Hepatocyte (in vitro differentiated cells): ENCODE results near the gene RGS19. TPM values are rescaled to one million over a fixed set of nuclear protein-coding genes. Genes with fewer than 3 reads are reported as not detected.

Experiments used
- DNase-seq: peaks from one replicate; pipeline ENCODE4 v3.0.0-alpha.2; 2016; ENCODE audit warnings: low spot score
- H2AFZ ChIP-seq: fragments of 200-600 bp; sonication (generic); 2 replicates; pipeline ENCODE4 v1.6.0; 2016; ENCODE audit warnings: antibody characterized with exemption, mild to moderate bottlenecking
- H3K27ac ChIP-seq: fragments of 200-600 bp; sonication (generic); 2 replicates; pipeline ENCODE4 v1.5.1; 2016; ENCODE audit warnings: mild to moderate bottlenecking
- H3K27me3 ChIP-seq: fragments of 200-600 bp; sonication (generic); 2 replicates; pipeline ENCODE4 v1.6.1; 2016
- H3K36me3 ChIP-seq: fragments of 200-600 bp; sonication (generic); replicated peaks from 2 replicates; pipeline ENCODE4 v1.5.1; 2016; ENCODE audit warnings: low read depth; ENCODE audit not compliant: insufficient read depth
- H3K4me1 ChIP-seq: fragments of 200-600 bp; sonication (generic); 2 replicates; pipeline ENCODE4 v1.5.1; 2016; ENCODE audit warnings: mild to moderate bottlenecking, moderate library complexity; ENCODE audit not compliant: insufficient read depth
- H3K4me2 ChIP-seq: fragments of 200-600 bp; sonication (generic); 2 replicates; pipeline ENCODE4 v1.6.0; 2016
- H3K4me3 ChIP-seq: fragments of 200-600 bp; sonication (generic); 2 replicates; pipeline ENCODE4 v1.5.1; 2016; ENCODE audit warnings: mild to moderate bottlenecking
- H3K79me2 ChIP-seq: fragments of 200-600 bp; sonication (generic); 2 replicates; pipeline ENCODE4 v1.6.0; 2017; ENCODE audit warnings: mild to moderate bottlenecking
- H3K9me2 ChIP-seq: fragments of 200-600 bp; sonication (generic); replicated peaks from 2 replicates; pipeline ENCODE4 v1.6.0; 2017; ENCODE audit warnings: mild to moderate bottlenecking; ENCODE audit not compliant: insufficient read depth
- H3K9me3 ChIP-seq: fragments of 200-600 bp; sonication (generic); 2 replicates; pipeline ENCODE4 v1.5.1; 2016; ENCODE audit warnings: low read depth, mild to moderate bottlenecking
- H4K20me1 ChIP-seq: fragments of 200-600 bp; sonication (generic); 2 replicates; pipeline ENCODE4 v1.6.0; 2016; ENCODE audit warnings: mild to moderate bottlenecking; ENCODE audit not compliant: insufficient read depth, poor library complexity, severe bottlenecking
- CTCF ChIP-seq: fragments of 200-600 bp; sonication (generic); IDR thresholded peaks from 2 replicates; pipeline ENCODE4 v1.5.1; 2016; ENCODE audit warnings: antibody characterized with exemption, mild to moderate bottlenecking; ENCODE audit not compliant: poor library complexity
- EZH2 ChIP-seq: fragments of 200-600 bp; sonication (generic); IDR thresholded peaks from 2 replicates; pipeline ENCODE4 v1.6.1; 2016; ENCODE audit warnings: antibody characterized with exemption, mild to moderate bottlenecking, borderline replicate concordance
- EZH2phosphoT487 ChIP-seq: fragments of 200-600 bp; sonication (generic); IDR thresholded peaks from one replicate; pipeline ENCODE4 v1.6.1; 2018; ENCODE audit warnings: antibody characterized with exemption, mild to moderate bottlenecking, low read depth, moderate library complexity; ENCODE audit not compliant: unreplicated experiment, severe bottlenecking
- WGBS: methylation state at CpG from one replicate; pipeline ENCODE4 v1.1.6; 2016; ENCODE audit warnings: low lambda C conversion rate; ENCODE audit errors: missing lambda C conversion rate; 5-methylcytosine and 5-hydroxymethylcytosine counted together
- polyA plus RNA-seq: library from polyadenylated mRNA; unstranded; fragments of >200 nt; fragmentation: Nextera tagmentation; extraction: Ambion mirVana; gene quantifications from 2 replicates; pipeline ENCODE4 v1.2.1, GENCODE V29; 2016
- total RNA-seq: library from RNA; depleted of rRNA; stranded (reverse); fragments of >200 nt; gene quantifications from 2 replicates; pipeline ENCODE4 v1.2.3, GENCODE V29; 2014

The RGS19 gene
- total and polyA plus RNA-seq, 2 experiments from 2014 or later = 8.8 to 10.9 TPM

DNA sequence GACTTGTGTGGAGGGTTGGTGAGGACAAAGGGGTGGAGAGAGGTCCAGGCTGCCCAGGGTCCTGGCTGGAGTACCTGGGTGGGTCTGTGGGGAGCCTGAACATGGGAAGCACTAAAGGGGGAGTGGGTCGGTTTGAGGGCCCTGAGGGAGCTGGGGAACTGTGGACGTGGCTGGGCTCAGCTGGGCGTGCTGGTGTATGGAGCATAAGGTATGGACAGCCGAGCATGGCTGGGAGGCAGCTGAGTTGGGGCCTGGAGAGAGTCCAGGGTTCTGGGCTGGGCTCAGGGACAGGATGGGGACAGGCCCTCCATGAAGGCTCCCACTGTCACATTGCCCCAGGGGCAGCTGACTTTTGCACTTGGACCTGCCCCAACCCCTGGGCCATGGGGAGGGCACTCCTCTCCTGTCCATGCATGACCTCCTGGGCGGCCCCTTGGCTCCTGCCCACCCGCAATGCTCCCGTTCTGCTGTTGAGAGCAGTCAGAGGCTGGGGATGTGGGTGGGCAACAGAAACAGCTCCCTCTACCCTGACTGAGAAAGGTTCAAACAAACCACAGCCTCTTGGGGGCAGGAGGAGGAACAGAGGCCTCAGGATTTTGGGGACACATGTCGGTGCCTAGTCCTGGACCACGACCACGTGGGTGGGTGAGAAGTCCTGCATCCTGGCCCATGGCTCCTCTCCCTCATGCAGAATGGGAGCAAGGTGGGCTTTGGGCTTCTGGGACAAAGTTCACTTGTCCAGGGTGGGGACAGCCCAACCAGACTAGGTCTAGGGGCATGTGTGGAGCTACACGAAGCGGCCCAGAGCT is 38.9 kb downstream of the RGS19 start:
- Histone ChIP-seq H3K4me2 (no peak overlapping the region), H4K20me1 (no peaks in the 10 kb centered on the region), H3K9me2 (no peaks in the 10 kb centered on the region), H3K9me3 (no peaks in the 10 kb centered on the region), H3K4me3 (no peak overlapping the region), H3K27me3 (peaks cover 56% of the 10 kb centered on the region), H3K27ac (no peak overlapping the region), H2AFZ (no peak overlapping the region), H3K79me2 (no peaks in the 10 kb centered on the region), H3K36me3 (no peaks in the 10 kb centered on the region), H3K4me1 (peaks cover 31% of the 10 kb centered on the region)
- TF ChIP-seq CTCF = no peak
- TF ChIP-seq EZH2phosphoT487 = no peak
- no peak for TF ChIP-seq EZH2
- 85% methylated on average over 12 of the region's 12 CpGs for WGBS
- no peak for DNase-seq

DNA sequence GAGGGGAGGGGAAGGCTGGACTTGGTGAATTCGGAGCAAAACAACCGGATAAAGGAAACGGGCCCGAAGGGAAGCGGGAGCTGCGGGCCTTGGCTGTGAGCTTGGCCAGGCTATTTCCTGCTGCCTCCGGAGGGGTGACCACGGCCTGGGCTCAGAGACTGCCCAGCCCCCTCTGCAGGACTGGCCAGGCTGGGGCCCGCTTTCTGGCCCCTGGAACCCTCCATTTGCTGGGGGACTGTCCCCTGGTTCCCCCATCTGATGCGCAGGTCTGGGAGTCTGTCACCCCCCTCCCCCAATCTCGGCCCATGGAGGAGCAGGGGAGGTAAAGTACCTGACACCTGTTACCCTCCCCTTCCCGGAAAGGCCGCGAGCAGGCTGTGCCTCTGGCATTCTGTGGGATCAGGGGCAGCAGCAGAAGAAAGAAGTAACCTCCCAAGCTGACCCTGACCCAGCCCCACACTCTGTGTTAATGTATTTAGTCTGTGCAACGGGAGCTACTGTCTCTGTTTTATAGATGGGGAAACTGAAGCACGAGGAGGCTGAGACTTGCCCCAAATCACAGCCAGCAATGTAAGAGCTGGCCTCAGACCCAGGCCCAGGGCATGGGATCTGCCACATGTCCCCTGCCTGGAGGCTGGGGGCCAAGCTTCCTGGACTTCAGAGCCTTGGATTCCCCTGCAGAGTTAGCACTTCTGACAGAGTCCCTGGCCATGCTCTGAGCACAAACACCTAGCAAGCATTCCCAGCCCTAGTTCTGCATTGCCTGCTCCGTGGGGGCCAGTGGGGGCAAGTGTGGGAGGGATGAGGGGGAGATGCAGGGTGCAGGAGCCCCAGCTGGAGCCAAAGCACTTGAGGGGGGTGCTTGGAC is 39.8 kb downstream of the RGS19 start:
- H3K27ac ChIP-seq = no peak overlapping the region
- no peak for DNase-seq
- H3K27me3 ChIP-seq = peaks cover 54% of the 10 kb centered on the region

GRCh38 chr20:64038565-64039292 is 40.6 kb downstream of the RGS19 start:
- Histone ChIP-seq H3K27ac (no peak overlapping the region), H3K27me3 (peaks cover 49% of the 10 kb centered on the region)
- WGBS = 1% methylated on average over 83 of the region's 91 CpGs

More for the DNA sequence above, 39.8 kb downstream of the RGS19 start:
- no peaks in the 10 kb centered on the region for H3K36me3 ChIP-seq
- H3K4me1 ChIP-seq = peaks cover 31% of the 10 kb centered on the region
- H3K9me2 ChIP-seq = no peaks in the 10 kb centered on the region
- H3K79me2 ChIP-seq = no peaks in the 10 kb centered on the region
- peak overlapping the region; percentile 84 for H2AFZ ChIP-seq
- no peaks in the 10 kb centered on the region for H4K20me1 ChIP-seq
- H3K4me3 ChIP-seq = peak overlapping the region; percentile 57
- TF ChIP-seq EZH2phosphoT487 = no peak
- TF ChIP-seq CTCF = no peak
- TF ChIP-seq EZH2 = no peak
- H3K9me3 ChIP-seq = no peaks in the 10 kb centered on the region
- H3K4me2 ChIP-seq = peak overlapping the region; percentile 99
- WGBS = 23% methylated on average over 14 of the region's 17 CpGs

More at GRCh38 chr20:64038565-64039292, 40.6 kb downstream of the RGS19 start:
- H3K36me3 ChIP-seq = no peaks in the 10 kb centered on the region
- H3K79me2 ChIP-seq = no peaks in the 10 kb centered on the region
- TF ChIP-seq EZH2 (no peak), CTCF (peak; percentile 62), EZH2phosphoT487 (no peak)
- H4K20me1 ChIP-seq = no peaks in the 10 kb centered on the region
- H3K4me2 ChIP-seq = peak overlapping the region; percentile 99
- H3K9me2 ChIP-seq = no peaks in the 10 kb centered on the region
- peak; percentile 90 for DNase-seq
- H3K4me1 ChIP-seq = peaks cover 31% of the 10 kb centered on the region
- H2AFZ ChIP-seq = peak overlapping the region; percentile 84
- no peaks in the 10 kb centered on the region for H3K9me3 ChIP-seq
- peak overlapping the region; percentile 57 for H3K4me3 ChIP-seq
